GM12891 (cell line): Measurements from ENCODE around the gene MOSMO.

Experiments used
- PAX5 ChIP-seq: IDR thresholded peaks from 2 replicates; pipeline ENCODE4 v1.6.1; 2011; ENCODE audit warnings: low read length, moderate library complexity, mild to moderate bottlenecking; ENCODE audit not compliant: insufficient read depth, severe bottlenecking
- POLR2A ChIP-seq: IDR thresholded peaks from 2 replicates; pipeline ENCODE4 v1.6.1; 2011; ENCODE audit warnings: low read depth, low read length, control low read depth
- POLR2AphosphoS5 ChIP-seq: IDR thresholded peaks from 2 replicates; pipeline ENCODE4 v1.6.1; 2011; ENCODE audit warnings: low read depth, low read length, control low read depth
- POU2F2 ChIP-seq: IDR thresholded peaks from 2 replicates; pipeline ENCODE4 v1.6.1; 2011; ENCODE audit warnings: low read depth, mild to moderate bottlenecking, control low read depth, low read length, moderate library complexity
- SPI1 ChIP-seq: IDR thresholded peaks from 2 replicates; pipeline ENCODE4 v1.6.1; 2011; ENCODE audit warnings: low read depth, low read length, control low read depth
- TAF1 ChIP-seq: IDR thresholded peaks from 2 replicates; pipeline ENCODE4 v1.6.1; 2011; ENCODE audit warnings: low read depth, low read length, control low read depth

- TF ChIP-seq POLR2A: no peak
- TF ChIP-seq POLR2AphosphoS5: no peak
- TF ChIP-seq TAF1: no peak
- no peak for TF ChIP-seq PAX5
- no peak for TF ChIP-seq SPI1
- TF ChIP-seq POU2F2: no peak
These were observed 25.8 kb upstream of the MOSMO start for GRCh38 chr16:21982108-21982507.
